Trophoblast cell (in vitro differentiated cells and primary cell): ENCODE results near the gene LRRFIP1.

Source experiments
- DNase-seq, 2 donors: peaks; one replicate each; pipeline ENCODE4 v3.0.0-alpha.2; 2016
- H2AFZ ChIP-seq: 2 replicates; pipeline ENCODE4 v1.6.1; 2013; ENCODE audit warnings: low read length, moderate library complexity, mild to moderate bottlenecking; ENCODE audit not compliant: insufficient read depth, poor library complexity
- H2AK5ac ChIP-seq: 2 replicates; pipeline ENCODE4 v1.6.1; 2013; ENCODE audit warnings: mild to moderate bottlenecking, low read length
- H2BK120ac ChIP-seq: 2 replicates; pipeline ENCODE4 v1.6.1; 2013; ENCODE audit warnings: low read length, mild to moderate bottlenecking, moderate library complexity; ENCODE audit not compliant: insufficient read depth, poor library complexity
- H2BK12ac ChIP-seq: 2 replicates; pipeline ENCODE4 v1.6.1; 2013; ENCODE audit warnings: mild to moderate bottlenecking, low read length, moderate library complexity
- H2BK5ac ChIP-seq: 2 replicates; pipeline ENCODE4 v1.6.1; 2013; ENCODE audit warnings: low read length, low read depth, moderate library complexity, mild to moderate bottlenecking; ENCODE audit not compliant: poor library complexity
- H3K14ac ChIP-seq: 2 replicates; pipeline ENCODE4 v1.6.1; 2013; ENCODE audit warnings: mild to moderate bottlenecking, low read length
- H3K18ac ChIP-seq: 2 replicates; pipeline ENCODE4 v1.6.1; 2013; ENCODE audit warnings: mild to moderate bottlenecking, low read length
- H3K23ac ChIP-seq: 2 replicates; pipeline ENCODE4 v1.6.1; 2013; ENCODE audit warnings: low read length
- H3K27ac ChIP-seq: 2 replicates; pipeline ENCODE4 v1.5.1; 2013; ENCODE audit warnings: low read depth, mild to moderate bottlenecking, inconsistent platforms, low read length, moderate library complexity
- H3K27me3 ChIP-seq: 2 replicates; pipeline ENCODE4 v1.6.1; 2013; ENCODE audit warnings: inconsistent platforms, mild to moderate bottlenecking, low read length, moderate library complexity; ENCODE audit not compliant: insufficient read depth
- H3K36me3 ChIP-seq, 2 experiments: 1 replicate in 1 of 2; 2 replicates in 1 of 2; pipeline ENCODE4 v1.6.1; 2013; ENCODE audit warnings: low read length in 2 of 2, mild to moderate bottlenecking in 2 of 2, moderate library complexity in 1 of 2; ENCODE audit not compliant: insufficient read depth in 2 of 2, control insufficient read depth in 1 of 2
- H3K4ac ChIP-seq: 2 replicates; pipeline ENCODE4 v1.6.1; 2013; ENCODE audit warnings: low read depth, mild to moderate bottlenecking, low read length, moderate library complexity
- H3K4me1 ChIP-seq, 2 experiments: 1 replicate in 1 of 2; 2 replicates in 1 of 2; pipeline ENCODE4 v1.6.1; 2013; ENCODE audit warnings: low read length in 2 of 2, mild to moderate bottlenecking in 2 of 2, moderate library complexity in 1 of 2; ENCODE audit not compliant: insufficient read depth in 2 of 2, control insufficient read depth in 1 of 2
- H3K4me2 ChIP-seq: 2 replicates; pipeline ENCODE4 v1.6.1; 2013; ENCODE audit warnings: inconsistent platforms, mild to moderate bottlenecking, low read length, moderate library complexity
- H3K4me3 ChIP-seq: 2 replicates; pipeline ENCODE4 v1.5.1; 2013; ENCODE audit warnings: mild to moderate bottlenecking, low read depth, low read length, inconsistent platforms
- H3K79me1 ChIP-seq: one replicate; pipeline ENCODE4 v1.6.1; 2013; ENCODE audit warnings: low read length
- H3K79me2 ChIP-seq: 2 replicates; pipeline ENCODE4 v1.6.1; 2013; ENCODE audit warnings: low read length, mild to moderate bottlenecking; ENCODE audit not compliant: control insufficient read depth, insufficient read depth, poor library complexity
- H3K9ac ChIP-seq: 2 replicates; pipeline ENCODE4 v1.6.1; 2013; ENCODE audit warnings: mild to moderate bottlenecking, low read length
- H3K9me3 ChIP-seq: 2 replicates; pipeline ENCODE4 v1.6.1; 2013; ENCODE audit warnings: low read depth, mild to moderate bottlenecking, control low read depth, inconsistent platforms, low read length; ENCODE audit not compliant: insufficient read depth
- H4K12ac ChIP-seq: 2 replicates; pipeline ENCODE4 v1.6.1; 2013; ENCODE audit warnings: low read depth, mild to moderate bottlenecking, low read length, moderate library complexity
- H4K8ac ChIP-seq: 2 replicates; pipeline ENCODE4 v1.6.1; 2013; ENCODE audit warnings: low read depth, mild to moderate bottlenecking, low read length, moderate library complexity
- H4K91ac ChIP-seq: one replicate; pipeline ENCODE4 v1.6.1; 2013; ENCODE audit warnings: low read depth, mild to moderate bottlenecking, low read length, moderate library complexity
- WGBS: extraction: QIAGEN DNeasy Blood & Tissue Kit; methylation state at CpG from one replicate; pipeline ENCODE4 v1.1.7; 2013; ENCODE audit warnings: missing lambda C conversion rate; ENCODE audit not compliant: insufficient read length, insufficient coverage; ENCODE audit errors: extremely low coverage; 5-methylcytosine and 5-hydroxymethylcytosine counted together

Gene LRRFIP1

GRCh38 chr2:237708961-237709360 is 81.6 kb downstream of the LRRFIP1 start:
- Histone ChIP-seq H3K14ac (no peak overlapping the region), H3K4ac (no peak overlapping the region), H4K8ac (no peak overlapping the region), H3K18ac (no peak overlapping the region), H3K23ac (no peak overlapping the region), H2BK120ac (no peak overlapping the region), H3K36me3 (peaks cover 10% of the 10 kb centered on the region in 2 experiments), H3K9ac (no peak overlapping the region), H2AK5ac (no peak overlapping the region), H3K9me3 (no peaks in the 10 kb centered on the region), H2BK5ac (no peak overlapping the region), H3K4me3 (no peak overlapping the region), H4K91ac (no peak overlapping the region), H3K4me1 (peaks cover 10 to 17% of the 10 kb centered on the region in 2 experiments), H3K27me3 (no peaks in the 10 kb centered on the region), H3K79me2 (peaks cover 9% of the 10 kb centered on the region), H4K12ac (no peak overlapping the region), H2BK12ac (no peak overlapping the region), H3K4me2 (no peak overlapping the region), H3K79me1 (no peaks in the 10 kb centered on the region), H3K27ac (no peak overlapping the region), H2AFZ (no peak overlapping the region)
- DNase-seq: peak; percentile 78 to 83
- WGBS: no CpG with 5 or more reads among the region's 6 CpGs

DNA sequence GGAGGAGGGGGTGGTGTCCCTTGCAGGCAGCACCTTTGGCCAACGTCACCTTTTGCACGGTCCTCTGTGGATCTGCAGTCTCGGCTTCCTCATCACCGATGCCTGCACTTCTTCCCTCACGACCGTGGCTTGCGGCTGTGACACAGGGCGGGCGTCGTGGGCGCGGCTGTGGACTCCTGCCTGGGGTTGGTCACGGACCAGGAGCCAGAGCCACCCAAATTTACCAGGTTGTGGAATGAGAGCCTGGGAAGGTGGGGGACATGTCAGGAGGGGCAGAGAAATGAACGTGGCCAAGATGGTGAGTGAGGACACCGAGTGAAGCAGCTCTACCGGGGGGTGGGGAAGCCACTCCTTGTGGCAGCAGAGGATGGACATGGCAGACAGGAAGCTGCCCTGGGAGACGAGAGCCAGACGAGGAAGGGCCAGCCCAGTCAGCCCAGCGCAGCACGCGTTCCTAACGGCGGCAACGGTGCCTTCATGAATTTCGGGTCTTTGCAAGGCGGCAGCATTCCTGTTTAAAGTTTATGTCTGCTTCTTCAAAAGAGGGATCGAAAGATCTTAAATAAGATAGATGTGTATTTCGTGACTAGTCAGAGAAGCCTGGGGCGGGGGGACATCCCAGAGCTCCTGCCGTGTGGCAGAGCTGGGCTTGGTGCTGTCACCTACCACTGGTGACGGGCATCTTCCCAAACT is 84.2 kb downstream of the LRRFIP1 start:
- H3K79me1 ChIP-seq: peaks cover 4% of the 10 kb centered on the region

DNA sequence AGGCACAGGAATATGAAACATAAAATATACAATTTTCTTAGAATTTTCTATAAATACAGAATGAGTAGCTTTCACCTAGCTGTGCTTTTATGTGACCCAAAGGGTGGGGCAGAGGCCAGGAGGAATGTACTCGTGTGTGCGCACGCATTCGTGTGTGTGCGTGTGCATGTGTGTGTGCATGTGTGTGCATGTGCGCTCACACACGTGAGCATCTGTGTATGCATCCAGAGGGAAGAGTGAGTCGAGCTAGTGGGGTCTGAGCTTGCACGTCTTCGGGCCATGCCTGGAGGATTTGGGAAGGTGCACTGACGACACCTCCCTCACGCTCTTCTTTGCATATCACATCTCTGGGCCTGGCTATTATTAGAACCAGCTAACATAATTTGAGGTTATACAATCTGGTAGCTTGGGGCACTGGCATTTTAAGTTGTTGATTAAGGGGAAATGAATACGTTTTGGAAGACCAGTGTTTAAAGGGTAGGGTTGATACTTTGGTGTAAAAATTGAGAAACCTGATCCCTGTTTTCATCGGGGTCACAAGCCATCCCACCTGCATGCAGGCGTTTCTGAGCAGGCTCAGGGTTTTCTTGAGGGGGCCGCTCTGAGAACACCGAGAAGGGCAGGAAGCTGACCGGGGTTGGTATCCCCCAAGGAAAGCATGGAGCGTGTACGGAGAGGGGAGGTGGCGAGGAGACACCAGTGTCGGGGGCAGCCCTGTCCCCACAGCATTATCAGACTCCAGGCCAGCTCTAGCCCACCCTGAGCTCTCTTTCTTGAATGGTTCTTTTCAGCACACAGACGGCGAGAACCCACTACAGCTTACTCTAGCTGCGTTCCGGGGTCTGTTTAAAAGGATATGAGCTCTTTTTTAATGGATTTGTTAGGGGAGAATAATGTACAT is 85.3 kb downstream of the LRRFIP1 start:
- no peaks in the 10 kb centered on the region for H3K27me3 ChIP-seq
- 100% methylated on average over 1 of the region's 26 CpGs for WGBS

More for the DNA sequence above, 84.2 kb downstream of the LRRFIP1 start:
- Histone ChIP-seq H3K18ac (peak overlapping the region; percentile 39), H2AK5ac (peak overlapping the region; percentile 66), H2BK5ac (no peak overlapping the region), H3K79me2 (peaks cover 2% of the 10 kb centered on the region), H3K14ac (no peak overlapping the region), H3K9ac (no peak overlapping the region), H3K4me2 (no peak overlapping the region), H3K4me3 (no peak overlapping the region), H4K91ac (no peak overlapping the region), H2AFZ (no peak overlapping the region), H3K4me1 (peaks cover 16 to 17% of the 10 kb centered on the region in 2 experiments), H2BK12ac (no peak overlapping the region), H4K8ac (no peak overlapping the region), H3K27me3 (no peaks in the 10 kb centered on the region), H4K12ac (no peak overlapping the region), H2BK120ac (no peak overlapping the region), H3K23ac (no peak overlapping the region), H3K36me3 (peaks cover 10% of the 10 kb centered on the region in 2 experiments), H3K9me3 (no peaks in the 10 kb centered on the region), H3K27ac (no peak overlapping the region), H3K4ac (peak overlapping the region; percentile 8)
- WGBS: no CpG with 5 or more reads among the region's 31 CpGs
- DNase-seq: no peak

DNA sequence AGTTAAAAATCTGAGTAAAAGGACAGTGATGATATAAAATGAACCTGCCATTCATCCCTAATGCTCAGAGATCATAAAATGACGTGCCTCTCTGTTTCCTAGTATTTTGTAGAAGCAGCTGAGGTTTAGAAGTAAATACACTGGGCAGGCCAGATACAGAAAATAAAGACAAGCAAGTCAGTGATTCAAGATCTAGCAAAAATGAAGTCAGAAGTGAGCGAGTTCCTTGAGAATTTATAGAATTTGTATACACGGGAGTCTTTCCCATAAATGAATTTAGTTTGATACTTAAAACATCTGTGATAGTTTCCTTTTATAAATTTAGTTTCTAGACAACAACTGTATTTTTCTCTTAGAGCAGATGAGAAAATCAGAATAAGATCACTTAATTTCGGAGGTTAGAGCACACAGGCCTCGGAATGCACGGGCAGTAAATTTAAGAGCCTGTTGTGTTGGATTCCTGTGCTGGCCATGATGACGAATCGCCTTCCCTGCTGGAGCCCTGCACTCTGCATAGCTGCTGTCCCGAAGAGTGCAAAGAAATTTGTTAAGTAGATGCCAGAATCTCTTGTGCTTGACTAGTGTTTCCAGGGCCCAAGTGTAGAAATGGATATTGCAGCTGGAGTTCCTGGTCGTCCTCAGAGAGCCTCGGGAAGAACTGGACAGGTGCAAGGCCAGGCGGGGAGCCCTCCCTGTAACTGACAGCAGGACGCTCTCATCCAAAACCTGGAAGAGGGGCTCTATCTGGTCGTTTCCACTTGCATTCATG is 87.5 kb downstream of the LRRFIP1 start:
- Histone ChIP-seq H3K18ac (no peak overlapping the region), H4K91ac (peak overlapping the region; percentile 28), H3K9ac (no peak overlapping the region), H3K36me3 (peaks cover 9 to 10% of the 10 kb centered on the region in 2 experiments), H3K79me2 (peaks cover 2% of the 10 kb centered on the region), H3K9me3 (no peaks in the 10 kb centered on the region), H2BK12ac (peak overlapping the region; percentile 61), H2AK5ac (no peak overlapping the region), H3K23ac (no peak overlapping the region), H3K4ac (no peak overlapping the region), H2AFZ (peak overlapping the region; percentile 35), H3K14ac (no peak overlapping the region), H4K8ac (peak overlapping the region; percentile 61), H2BK120ac (no peak overlapping the region), H3K79me1 (peaks cover 4% of the 10 kb centered on the region), H2BK5ac (peak overlapping the region; percentile 46), H3K4me3 (no peak overlapping the region), H3K4me1 (peaks cover 17 to 23% of the 10 kb centered on the region in 2 experiments), H3K27ac (peak overlapping the region; percentile 51), H3K27me3 (no peaks in the 10 kb centered on the region), H3K4me2 (peak overlapping the region; percentile 26), H4K12ac (no peak overlapping the region)
- WGBS: no CpG with 5 or more reads among the region's 14 CpGs
- DNase-seq: peak; percentile 92 to 93

More for the DNA sequence above, 85.3 kb downstream of the LRRFIP1 start:
- peaks cover 10% of the 10 kb centered on the region in 2 experiments for H3K36me3 ChIP-seq
- H3K27ac ChIP-seq: no peak overlapping the region
- H3K9ac ChIP-seq: no peak overlapping the region
- H3K14ac ChIP-seq: no peak overlapping the region
- H3K23ac ChIP-seq: peak overlapping the region; percentile 81
- H3K4me3 ChIP-seq: peak overlapping the region; percentile 21
- peaks cover 22 to 24% of the 10 kb centered on the region in 2 experiments for H3K4me1 ChIP-seq
- peak overlapping the region; percentile 3 for H3K18ac ChIP-seq
- no peak overlapping the region for H2AFZ ChIP-seq
- H4K8ac ChIP-seq: no peak overlapping the region
- H2BK5ac ChIP-seq: no peak overlapping the region
- peaks cover 4% of the 10 kb centered on the region for H3K79me1 ChIP-seq
- H3K9me3 ChIP-seq: no peaks in the 10 kb centered on the region
- no peak for DNase-seq
- no peak overlapping the region for H3K4ac ChIP-seq
- peak overlapping the region; percentile 40 for H4K12ac ChIP-seq
- no peak overlapping the region for H2AK5ac ChIP-seq
- no peak overlapping the region for H2BK120ac ChIP-seq
- peaks cover 2% of the 10 kb centered on the region for H3K79me2 ChIP-seq
- H2BK12ac ChIP-seq: no peak overlapping the region
- H3K4me2 ChIP-seq: no peak overlapping the region
- no peak overlapping the region for H4K91ac ChIP-seq
